H1 (cell line): ENCODE measurements around the gene ALG9. TPM values are rescaled to one million over a fixed set of nuclear protein-coding genes. Genes with fewer than 3 reads are reported as not detected.

Experiments
- CEBPB ChIP-seq: IDR thresholded peaks from 2 replicates; pipeline ENCODE4 v1.6.1; 2012; ENCODE audit warnings: low read depth, low read length
- FOSL1 ChIP-seq: IDR thresholded peaks from 2 replicates; pipeline ENCODE4 v1.6.1; 2011; ENCODE audit warnings: mild to moderate bottlenecking, low read depth, low read length, moderate library complexity; ENCODE audit not compliant: insufficient read depth
- KDM5A ChIP-seq: fragments of 200-600 bp; IDR thresholded peaks from 2 replicates; pipeline ENCODE4 v1.7.1; 2012; ENCODE audit warnings: mild to moderate bottlenecking, low read length, inconsistent platforms, mixed read lengths
- PHF8 ChIP-seq: fragments of 200-600 bp; sonication (generic); conservative IDR thresholded peaks from 2 replicates; pipeline ENCODE4 v1.7.1; 2012; ENCODE audit warnings: low read depth, mild to moderate bottlenecking, inconsistent platforms, low read length, moderate library complexity
- polyA plus RNA-seq, 7 experiments: library from polyadenylated mRNA; depleted of rRNA in 3 of 7; stranded (reverse) in 5 of 7; unstranded in 2 of 7; fragments of >200 nt in 5 of 7; fragments of 200-250 nt in 2 of 7; gene quantifications; 1 replicate in 5 of 7; 2 replicates in 1 of 7; 4 replicates in 1 of 7; pipeline versions ENCODE4 v1.2.1 to v1.2.3, GENCODE V29; 2011 to 2013; ENCODE audit warnings: missing spikeins in 2 of 7, mixed read lengths in 2 of 7
- total RNA-seq: library from RNA; stranded (reverse); fragmentation: NEBNext Ultra II Directional; extraction: Animal tissue kit (Norgen Biotek cat#: 25700); gene quantifications from 2 replicates; pipeline ENCODE4 v1.2.1, GENCODE V29; 2021
- TF ChIP-seq, protein P1 (sequence below): fragments of 300-600 bp; sonication (generic); IDR thresholded peaks from 2 replicates; pipeline ENCODE4 v1.7.1; 2012; ENCODE audit warnings: low read length, moderate library complexity, mild to moderate bottlenecking, inconsistent platforms; ENCODE audit not compliant: insufficient replicate concordance
- TF ChIP-seq, protein P2 (sequence below), 3 experiments: IDR thresholded peaks; 1 replicate in 2 of 3; 2 replicates in 1 of 3; pipeline versions ENCODE4 v1.5.1 to v1.6.1; 2011; ENCODE audit warnings: low read length in 3 of 3, mild to moderate bottlenecking in 3 of 3, inconsistent platforms in 2 of 3, low read depth in 1 of 3, moderate library complexity in 1 of 3; ENCODE audit not compliant: insufficient read depth in 1 of 3; ENCODE audit errors: control extremely low read depth in 1 of 3

ALG9 gene
- total and polyA plus RNA-seq, 2 of the 8 experiments (the other 6 are each of a cell fraction or from before 2014, with no cell fraction given), result 23.5 to 24.5 TPM

DNA sequence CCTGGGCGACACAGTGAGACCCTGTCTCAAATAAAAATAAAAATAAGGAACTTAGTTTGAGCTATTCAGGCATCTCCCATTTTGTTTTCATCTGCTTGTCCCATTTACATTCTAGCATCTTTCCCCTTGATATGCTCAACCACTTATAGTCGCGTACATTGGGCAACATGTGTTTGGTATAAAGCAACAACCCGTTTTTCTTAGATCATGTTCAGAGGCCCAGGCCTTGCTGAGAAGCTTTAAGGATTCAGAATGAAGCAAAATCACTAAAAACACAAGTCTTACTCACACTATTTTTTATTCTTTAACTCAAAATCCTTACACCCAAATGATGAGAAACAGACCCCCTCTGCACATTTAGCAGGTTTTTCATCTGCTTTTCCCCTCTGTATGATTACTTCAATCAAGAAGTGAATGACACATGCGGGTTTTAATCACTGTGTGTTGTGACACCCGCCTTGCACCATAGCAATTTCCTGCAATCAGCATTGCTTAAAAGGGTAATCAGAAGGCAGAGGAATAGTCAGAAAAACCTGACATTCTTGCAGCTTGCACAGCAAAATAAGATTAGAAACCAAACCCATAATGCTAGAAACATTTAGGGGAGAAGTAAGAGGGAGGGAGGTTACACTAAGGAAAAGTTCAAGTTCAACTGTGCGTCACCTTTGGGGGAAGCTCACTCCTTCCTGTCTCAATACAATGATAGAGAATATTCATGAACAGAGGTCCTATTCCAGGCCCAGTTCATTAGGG is 25.9 kb downstream of the ALG9 start (continued):
- TF ChIP-seq, protein P1, sequence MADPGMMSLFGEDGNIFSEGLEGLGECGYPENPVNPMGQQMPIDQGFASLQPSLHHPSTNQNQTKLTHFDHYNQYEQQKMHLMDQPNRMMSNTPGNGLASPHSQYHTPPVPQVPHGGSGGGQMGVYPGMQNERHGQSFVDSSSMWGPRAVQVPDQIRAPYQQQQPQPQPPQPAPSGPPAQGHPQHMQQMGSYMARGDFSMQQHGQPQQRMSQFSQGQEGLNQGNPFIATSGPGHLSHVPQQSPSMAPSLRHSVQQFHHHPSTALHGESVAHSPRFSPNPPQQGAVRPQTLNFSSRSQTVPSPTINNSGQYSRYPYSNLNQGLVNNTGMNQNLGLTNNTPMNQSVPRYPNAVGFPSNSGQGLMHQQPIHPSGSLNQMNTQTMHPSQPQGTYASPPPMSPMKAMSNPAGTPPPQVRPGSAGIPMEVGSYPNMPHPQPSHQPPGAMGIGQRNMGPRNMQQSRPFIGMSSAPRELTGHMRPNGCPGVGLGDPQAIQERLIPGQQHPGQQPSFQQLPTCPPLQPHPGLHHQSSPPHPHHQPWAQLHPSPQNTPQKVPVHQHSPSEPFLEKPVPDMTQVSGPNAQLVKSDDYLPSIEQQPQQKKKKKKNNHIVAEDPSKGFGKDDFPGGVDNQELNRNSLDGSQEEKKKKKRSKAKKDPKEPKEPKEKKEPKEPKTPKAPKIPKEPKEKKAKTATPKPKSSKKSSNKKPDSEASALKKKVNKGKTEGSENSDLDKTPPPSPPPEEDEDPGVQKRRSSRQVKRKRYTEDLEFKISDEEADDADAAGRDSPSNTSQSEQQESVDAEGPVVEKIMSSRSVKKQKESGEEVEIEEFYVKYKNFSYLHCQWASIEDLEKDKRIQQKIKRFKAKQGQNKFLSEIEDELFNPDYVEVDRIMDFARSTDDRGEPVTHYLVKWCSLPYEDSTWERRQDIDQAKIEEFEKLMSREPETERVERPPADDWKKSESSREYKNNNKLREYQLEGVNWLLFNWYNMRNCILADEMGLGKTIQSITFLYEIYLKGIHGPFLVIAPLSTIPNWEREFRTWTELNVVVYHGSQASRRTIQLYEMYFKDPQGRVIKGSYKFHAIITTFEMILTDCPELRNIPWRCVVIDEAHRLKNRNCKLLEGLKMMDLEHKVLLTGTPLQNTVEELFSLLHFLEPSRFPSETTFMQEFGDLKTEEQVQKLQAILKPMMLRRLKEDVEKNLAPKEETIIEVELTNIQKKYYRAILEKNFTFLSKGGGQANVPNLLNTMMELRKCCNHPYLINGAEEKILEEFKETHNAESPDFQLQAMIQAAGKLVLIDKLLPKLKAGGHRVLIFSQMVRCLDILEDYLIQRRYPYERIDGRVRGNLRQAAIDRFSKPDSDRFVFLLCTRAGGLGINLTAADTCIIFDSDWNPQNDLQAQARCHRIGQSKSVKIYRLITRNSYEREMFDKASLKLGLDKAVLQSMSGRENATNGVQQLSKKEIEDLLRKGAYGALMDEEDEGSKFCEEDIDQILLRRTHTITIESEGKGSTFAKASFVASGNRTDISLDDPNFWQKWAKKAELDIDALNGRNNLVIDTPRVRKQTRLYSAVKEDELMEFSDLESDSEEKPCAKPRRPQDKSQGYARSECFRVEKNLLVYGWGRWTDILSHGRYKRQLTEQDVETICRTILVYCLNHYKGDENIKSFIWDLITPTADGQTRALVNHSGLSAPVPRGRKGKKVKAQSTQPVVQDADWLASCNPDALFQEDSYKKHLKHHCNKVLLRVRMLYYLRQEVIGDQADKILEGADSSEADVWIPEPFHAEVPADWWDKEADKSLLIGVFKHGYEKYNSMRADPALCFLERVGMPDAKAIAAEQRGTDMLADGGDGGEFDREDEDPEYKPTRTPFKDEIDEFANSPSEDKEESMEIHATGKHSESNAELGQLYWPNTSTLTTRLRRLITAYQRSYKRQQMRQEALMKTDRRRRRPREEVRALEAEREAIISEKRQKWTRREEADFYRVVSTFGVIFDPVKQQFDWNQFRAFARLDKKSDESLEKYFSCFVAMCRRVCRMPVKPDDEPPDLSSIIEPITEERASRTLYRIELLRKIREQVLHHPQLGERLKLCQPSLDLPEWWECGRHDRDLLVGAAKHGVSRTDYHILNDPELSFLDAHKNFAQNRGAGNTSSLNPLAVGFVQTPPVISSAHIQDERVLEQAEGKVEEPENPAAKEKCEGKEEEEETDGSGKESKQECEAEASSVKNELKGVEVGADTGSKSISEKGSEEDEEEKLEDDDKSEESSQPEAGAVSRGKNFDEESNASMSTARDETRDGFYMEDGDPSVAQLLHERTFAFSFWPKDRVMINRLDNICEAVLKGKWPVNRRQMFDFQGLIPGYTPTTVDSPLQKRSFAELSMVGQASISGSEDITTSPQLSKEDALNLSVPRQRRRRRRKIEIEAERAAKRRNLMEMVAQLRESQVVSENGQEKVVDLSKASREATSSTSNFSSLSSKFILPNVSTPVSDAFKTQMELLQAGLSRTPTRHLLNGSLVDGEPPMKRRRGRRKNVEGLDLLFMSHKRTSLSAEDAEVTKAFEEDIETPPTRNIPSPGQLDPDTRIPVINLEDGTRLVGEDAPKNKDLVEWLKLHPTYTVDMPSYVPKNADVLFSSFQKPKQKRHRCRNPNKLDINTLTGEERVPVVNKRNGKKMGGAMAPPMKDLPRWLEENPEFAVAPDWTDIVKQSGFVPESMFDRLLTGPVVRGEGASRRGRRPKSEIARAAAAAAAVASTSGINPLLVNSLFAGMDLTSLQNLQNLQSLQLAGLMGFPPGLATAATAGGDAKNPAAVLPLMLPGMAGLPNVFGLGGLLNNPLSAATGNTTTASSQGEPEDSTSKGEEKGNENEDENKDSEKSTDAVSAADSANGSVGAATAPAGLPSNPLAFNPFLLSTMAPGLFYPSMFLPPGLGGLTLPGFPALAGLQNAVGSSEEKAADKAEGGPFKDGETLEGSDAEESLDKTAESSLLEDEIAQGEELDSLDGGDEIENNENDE, result no peak
- TF ChIP-seq PHF8 (no peak), FOSL1 (no peak), CEBPB (no peak), KDM5A (no peak)
- TF ChIP-seq, protein P2, sequence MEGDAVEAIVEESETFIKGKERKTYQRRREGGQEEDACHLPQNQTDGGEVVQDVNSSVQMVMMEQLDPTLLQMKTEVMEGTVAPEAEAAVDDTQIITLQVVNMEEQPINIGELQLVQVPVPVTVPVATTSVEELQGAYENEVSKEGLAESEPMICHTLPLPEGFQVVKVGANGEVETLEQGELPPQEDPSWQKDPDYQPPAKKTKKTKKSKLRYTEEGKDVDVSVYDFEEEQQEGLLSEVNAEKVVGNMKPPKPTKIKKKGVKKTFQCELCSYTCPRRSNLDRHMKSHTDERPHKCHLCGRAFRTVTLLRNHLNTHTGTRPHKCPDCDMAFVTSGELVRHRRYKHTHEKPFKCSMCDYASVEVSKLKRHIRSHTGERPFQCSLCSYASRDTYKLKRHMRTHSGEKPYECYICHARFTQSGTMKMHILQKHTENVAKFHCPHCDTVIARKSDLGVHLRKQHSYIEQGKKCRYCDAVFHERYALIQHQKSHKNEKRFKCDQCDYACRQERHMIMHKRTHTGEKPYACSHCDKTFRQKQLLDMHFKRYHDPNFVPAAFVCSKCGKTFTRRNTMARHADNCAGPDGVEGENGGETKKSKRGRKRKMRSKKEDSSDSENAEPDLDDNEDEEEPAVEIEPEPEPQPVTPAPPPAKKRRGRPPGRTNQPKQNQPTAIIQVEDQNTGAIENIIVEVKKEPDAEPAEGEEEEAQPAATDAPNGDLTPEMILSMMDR (IDR thresholded peaks at IDR 0.05; ENCODE audit: control extremely low read depth in 1 of 3, insufficient read depth in 1 of 3, low read depth in 1 of 3, low read length in 3 of 3), result no peak
